Stimulated activated CD8-positive, alpha-beta memory T cell treated with anti-CD3 and anti-CD28 coated beads, Interleukin-12 subunit alpha, Interleukin-12 subunit beta, amount 100 ng/mL, for 24 hours (primary cell): ENCODE measurements around the gene VAT1L.

Experiments
- DNase-seq: peaks from one replicate; pipeline ENCODE4 v3.0.0-alpha.2; 2020; ENCODE audit errors: extremely low read depth

VAT1L gene

GRCh38 chr16:77868478-77868877 lies 80.1 kb downstream of the VAT1L start:
- DNase-seq, result no peak

DNA sequence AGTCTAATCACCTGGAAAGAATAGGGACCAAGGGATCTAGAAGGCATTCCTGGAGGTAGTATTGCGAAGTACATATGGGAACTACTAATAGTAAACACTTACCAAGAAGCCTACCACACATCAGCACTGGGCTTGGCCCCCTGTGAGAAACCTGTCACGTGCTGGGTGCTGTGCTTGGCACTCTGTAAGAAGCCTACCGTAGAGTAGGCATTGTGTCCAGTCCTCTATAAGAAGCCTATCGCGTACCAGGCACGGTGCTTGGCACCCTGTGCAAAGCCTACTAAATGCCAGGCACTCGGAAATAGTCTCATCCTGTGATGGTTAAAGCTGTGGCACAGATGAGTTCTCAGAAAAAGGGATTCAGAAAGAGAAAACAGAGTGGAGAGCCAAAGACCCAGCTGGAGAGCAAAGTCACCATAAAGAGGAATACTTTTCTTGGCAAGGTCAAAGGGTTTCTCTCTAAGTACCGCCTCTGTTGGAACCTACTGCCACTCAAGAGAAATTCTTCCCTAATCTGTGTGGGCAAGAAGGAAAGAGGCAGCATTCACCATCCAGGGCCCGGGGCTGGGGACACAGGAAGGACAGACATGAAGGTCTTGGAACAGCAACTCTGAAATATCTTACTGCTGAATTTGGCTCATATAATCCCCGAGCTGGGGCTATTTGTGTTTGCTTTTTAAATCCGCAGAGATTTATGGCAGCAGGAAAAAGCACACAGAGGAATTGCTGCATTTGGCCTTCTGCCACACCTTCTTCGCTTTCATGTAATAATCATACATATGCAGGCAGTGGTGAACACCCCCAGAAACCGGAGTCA lies 81.8 kb downstream of the VAT1L start:
- DNase-seq, result no peak

- no peak for DNase-seq
These were observed 83.6 kb downstream of the VAT1L start for GRCh38 chr16:77871932-77872331.

- DNase-seq, result no peak
These were observed 84.7 kb downstream of the VAT1L start for GRCh38 chr16:77873066-77873465.

DNA sequence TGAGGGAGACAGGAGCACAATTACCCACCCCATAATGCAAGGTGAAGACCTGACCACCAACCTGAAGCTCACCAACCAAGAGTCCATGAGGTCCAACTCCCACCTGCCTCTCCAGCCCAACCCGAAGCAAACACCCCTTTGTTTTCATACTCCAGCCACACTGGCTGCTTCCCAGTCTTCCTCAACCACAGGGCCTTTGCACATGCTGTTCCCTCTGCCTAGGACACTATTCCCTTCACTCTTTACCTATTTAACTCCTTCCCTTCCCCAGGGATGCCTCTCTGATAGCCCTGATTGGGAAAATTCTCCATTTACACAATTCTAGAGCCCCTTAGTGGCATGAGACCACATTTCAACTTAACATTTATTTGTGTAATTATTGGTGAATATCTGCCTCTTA lies 86.0 kb downstream of the VAT1L start:
- DNase-seq, result no peak

DNA sequence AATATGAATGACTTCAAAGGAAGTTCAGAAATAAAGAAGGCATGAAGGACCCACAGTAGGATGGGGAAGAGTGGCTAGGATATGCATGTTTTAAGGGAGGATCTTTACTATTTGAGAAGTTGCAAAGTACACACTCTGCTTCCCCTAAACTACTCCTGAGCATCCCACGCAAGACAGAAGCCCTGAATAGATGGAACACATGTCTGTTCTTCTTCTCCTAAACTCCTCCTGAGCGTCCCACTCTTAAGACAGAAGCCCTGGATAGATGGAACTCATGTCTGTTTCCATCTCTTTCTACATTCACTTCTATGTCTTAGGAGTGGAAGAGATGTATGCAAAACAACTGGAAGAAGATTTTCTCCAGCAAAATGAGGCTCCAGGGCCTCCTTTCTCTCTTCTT lies 88.4 kb downstream of the VAT1L start:
- no peak for DNase-seq

- DNase-seq, result no peak
These were observed 89.5 kb downstream of the VAT1L start for GRCh38 chr16:77877712-77878347.

DNA sequence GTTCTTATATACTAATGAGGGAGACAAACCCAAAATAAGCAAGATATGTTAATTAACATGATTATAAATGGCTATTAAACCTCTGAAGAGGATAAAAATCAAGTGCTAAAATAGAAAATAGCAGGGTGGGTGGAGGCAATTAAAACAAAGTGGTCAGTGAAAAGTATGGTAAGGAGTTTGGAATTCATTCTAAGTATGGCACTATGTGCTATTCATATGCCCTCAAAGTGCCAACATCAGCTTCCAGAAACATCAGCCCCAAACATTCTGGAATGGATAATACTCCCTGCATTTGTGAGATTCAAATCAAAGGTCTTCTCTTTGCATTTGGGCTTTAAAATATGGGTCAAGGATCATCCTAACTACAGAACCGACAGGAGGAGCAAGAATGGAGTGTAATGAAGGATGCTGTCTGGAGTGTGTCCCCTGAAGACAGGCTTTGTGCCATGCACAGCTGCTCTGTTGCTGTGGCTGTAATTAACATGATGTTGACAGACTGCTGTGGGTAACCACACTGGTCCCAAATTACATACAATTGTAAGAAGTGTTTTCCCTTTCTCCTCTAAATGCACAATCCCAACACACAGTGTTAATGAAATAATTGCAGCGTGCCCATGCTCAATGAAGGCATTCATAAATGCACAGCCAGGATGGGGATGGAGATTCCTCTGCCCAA lies 93.1 kb downstream of the VAT1L start:
- DNase-seq, result no peak

GRCh38 chr16:77882358-77882757 lies 94.0 kb downstream of the VAT1L start:
- no peak for DNase-seq

GRCh38 chr16:77885571-77886295 lies 97.4 kb downstream of the VAT1L start:
- no peak for DNase-seq

- DNase-seq, result no peak
These were observed 100.5 kb downstream of the VAT1L start for GRCh38 chr16:77888871-77889270.

GRCh38 chr16:77890075-77890474 lies 101.7 kb downstream of the VAT1L start:
- DNase-seq, result no peak

GRCh38 chr16:77894162-77894561 lies 105.8 kb downstream of the VAT1L start:
- DNase-seq, result no peak

DNA sequence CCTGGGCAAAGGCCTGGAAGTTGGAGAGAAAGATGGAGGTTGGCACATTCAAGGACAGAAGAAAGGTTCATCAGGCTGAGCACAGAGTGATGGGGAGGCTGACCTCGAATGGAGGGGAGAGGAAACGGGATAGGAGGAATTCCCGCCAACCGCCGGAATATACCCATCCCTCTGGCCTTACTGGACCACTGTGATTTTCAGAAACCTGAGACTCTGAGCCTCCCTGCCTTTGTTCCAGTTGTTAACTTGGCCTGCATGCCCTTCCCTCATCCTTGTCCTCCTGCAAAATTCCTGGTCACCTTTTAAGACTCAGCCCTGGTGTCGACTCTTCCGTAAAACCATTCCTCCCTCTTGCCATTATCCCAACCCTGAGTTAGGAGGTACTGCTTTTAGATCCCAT lies 107.6 kb downstream of the VAT1L start:
- no peak for DNase-seq

DNA sequence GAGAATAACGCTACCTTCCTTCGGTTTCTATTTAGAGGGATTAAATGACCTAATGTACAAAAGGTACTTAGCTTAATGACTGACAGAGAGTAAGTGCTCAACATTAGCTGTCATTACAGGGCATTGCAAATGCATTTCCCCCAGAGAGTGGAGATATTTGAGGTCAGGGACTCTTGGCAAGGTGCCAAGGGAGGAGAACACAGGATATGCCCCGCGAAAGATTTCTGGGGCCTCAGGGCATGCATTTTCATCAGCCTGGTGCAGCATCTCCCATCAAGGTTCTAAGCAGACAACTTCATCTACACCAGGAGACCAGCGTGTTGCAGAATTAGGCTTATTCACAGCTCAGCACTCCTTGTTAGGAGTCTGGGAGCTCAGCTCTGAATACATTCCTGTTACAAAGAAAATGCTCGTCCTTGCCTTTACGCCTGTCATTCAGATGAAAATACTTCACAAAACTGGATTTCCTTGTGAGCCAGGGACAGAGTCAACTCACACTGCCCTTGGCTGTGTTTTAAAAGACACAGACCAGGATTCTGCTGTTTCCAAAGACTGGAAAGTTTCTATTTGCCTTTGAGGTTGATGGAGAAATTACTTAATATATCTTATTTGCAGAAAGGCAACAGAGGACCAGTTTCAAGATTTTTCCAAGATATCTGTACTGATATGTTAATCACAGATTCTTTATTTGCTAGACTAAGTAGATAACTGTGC lies 108.2 kb downstream of the VAT1L start:
- no peak for DNase-seq

- DNase-seq, result no peak
These were observed 108.7 kb downstream of the VAT1L start for GRCh38 chr16:77897129-77897437.

- DNase-seq, result no peak
These were observed 109.7 kb downstream of the VAT1L start for GRCh38 chr16:77897831-77898605.

DNA sequence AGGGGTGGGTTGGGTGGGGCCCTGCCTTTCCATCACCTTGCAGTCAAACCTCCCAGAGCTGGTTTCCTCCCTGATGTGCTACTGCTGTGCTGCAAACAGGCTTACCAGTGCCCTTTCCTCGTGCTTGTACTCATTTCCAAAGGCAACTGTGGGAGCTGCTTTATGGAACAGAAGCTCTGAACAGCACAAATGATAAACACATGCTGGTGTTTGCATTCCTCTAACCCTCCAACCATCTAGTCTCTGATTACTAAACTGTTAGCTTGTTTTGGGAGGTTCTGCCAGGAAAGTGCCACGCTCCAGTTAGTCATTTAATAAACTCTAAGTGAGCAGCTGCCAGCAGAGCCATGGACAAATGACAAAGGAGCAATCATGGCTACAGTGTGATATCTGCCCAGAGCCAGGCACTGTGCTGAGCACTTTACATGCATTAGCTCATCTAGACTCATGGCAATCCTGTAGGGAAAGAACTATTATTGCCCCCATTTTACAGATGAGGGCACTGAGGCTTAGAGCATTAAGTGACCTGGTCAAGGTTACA lies 110.4 kb downstream of the VAT1L start:
- no peak for DNase-seq

- DNase-seq, result no peak
These were observed 111.1 kb downstream of the VAT1L start for GRCh38 chr16:77899416-77899815.

DNA sequence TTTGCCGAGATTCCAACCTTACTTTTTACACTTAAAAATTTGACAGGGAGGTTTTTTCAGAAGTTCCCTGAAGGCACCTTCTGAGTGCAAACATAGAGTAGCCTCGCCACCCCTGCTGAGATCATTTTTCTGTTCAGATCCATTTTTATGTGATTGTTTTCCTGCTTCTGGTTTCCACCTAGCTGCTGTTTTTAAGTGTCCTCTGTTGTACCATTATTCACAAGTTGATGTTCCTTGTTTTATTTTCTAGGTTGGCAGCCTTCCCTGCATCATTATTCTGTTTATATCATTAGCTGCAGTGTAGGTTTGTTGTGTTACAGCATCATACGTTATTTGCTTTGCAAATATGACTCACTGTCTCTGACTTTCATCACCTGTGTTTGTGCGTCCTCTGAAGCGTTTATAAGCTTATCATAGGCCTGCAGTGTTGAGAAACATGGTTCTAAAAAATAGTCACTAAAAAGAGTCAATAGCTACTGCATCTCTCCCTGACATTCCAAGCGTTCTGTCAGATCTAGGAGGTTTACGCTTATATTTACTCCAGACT lies 117.1 kb downstream of the VAT1L start:
- no peak for DNase-seq
